RKO (cell line): ENCODE data around the gene STAG2.
"Not testable (repeated sequence)": the region's sequence is repeated elsewhere in the genome, so short reads cannot be mapped to it uniquely, and the experiment has no call there.

ENCODE experiments used
- DNase-seq: peaks from one replicate; pipeline ENCODE4 v3.0.0-alpha.2; 2016; ENCODE audit warnings: low spot score

The STAG2 gene

DNA sequence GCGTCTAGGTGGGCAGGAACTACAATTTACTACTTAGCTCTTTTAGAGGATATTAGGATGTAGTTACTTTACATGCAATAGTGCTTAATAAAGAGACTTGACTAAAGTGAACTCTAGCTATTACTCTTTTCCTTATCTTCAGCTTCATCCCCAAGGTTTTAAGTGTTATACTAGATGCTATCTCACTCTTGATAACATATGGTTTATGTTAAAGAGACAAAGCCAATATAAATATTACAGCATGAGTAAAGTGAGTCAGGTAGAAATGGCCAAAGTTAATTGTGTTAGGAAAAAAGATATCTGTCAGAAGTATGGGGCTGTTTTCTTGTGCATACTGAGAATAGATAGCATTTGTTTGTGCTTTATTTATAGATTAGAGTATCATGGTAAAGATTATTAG lies 80.5 kb downstream of the STAG2 start:
- no peak for DNase-seq

DNA sequence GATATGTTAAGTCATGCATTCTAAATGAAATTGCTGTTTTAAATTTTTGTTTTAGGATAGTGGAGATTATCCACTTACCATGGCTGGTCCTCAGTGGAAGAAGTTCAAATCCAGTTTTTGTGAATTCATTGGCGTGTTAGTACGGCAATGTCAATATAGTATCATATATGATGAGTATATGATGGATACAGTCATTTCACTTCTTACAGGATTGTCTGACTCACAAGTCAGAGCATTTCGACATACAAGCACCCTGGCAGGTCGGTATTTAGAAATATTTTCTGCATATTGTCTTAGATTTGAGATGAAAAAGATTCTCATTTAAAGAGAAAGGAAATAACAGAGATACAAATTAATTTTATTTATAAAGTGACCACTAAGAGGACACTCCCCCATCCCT lies 83.6 kb downstream of the STAG2 start:
- DNase-seq = peak; percentile 21

DNA sequence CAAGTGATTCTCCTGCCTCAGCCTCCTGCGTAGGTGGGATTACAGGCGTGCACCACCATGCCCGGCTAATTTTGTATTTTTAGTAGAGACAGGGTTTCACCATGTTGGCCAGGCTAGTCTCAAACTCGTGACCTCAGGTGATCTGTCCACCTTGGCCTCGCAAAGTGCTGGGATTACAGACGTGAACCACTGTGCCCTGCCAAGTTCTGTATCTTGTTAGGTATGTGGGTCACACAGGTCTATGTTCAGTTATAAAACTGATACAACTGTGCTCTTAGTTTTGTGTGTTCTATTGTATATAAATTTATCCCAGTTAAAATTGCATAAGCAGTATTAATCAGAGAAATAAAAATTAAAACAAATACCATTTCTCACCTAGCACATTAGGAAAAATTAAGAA lies 122.9 kb downstream of the STAG2 start:
- not testable (repeated sequence) for DNase-seq

DNA sequence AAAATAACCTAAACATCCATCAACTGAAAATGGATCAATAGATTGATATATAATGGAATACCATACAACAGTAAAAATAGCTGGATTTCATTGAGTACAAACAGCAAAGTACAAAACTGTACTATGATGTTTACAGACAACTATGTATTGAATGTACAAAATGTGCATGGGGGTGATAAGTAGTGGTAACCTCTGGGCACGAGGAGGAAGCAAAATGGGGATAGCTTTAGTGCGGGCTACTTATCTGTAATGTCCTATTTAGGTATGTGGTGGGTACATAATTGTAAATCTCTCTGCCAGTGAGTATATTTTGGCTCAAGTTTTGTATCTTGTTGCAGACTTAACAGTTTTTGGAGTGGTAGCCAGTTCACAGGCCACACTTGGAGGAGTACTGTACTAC lies 123.6 kb downstream of the STAG2 start:
- no peak for DNase-seq

DNA sequence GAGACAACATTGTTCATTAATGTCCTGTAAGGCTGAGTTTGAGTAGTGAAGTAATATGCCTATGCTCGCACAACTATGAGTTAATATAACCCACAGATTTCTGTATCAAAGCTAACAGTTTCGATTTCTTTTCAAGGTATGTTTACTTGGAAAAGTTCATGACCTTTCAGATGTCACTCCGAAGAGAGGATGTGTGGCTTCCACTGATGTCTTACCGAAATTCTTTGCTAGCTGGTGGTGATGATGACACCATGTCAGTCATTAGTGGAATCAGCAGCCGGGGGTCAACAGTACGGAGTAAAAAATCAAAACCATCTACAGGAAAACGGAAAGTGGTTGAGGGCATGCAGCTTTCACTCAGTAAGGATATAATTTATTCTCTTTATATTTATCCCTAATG lies 124.9 kb downstream of the STAG2 start:
- no peak for DNase-seq

DNA sequence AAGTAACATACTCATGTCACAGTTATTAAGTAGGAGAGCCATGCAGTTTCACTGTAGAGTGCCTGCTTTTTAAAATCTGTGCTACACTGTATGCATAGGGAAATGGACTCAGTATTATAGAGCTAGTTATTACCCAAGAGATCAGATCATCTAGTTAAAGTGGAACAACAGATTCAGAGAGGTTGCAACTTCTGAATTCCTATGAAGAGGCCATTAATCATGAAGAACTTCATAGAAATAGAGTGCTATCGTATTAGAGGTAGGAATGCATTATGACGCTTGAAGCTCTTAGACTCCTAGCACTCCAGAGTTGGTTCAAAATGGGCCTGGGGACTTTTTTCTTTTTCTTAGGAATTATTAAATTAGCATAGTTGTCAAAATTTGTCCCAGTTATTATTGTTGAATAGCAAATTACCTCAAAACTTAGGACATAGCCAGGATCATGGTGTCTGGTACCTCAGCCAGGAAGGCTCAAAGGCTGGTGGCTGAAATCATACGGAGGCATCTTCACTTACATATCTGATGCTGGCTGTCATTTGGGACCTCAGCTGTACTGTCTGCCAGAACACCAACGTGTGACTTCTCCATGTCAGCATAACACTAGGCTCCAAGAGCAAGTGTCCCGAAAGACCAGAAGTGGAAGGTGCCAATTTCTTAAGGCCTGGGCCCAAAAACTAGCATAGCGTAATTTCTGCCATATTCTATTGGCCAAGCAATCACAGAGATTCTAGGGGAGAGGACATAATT lies 125.7 kb downstream of the STAG2 start:
- DNase-seq = no peak

DNA sequence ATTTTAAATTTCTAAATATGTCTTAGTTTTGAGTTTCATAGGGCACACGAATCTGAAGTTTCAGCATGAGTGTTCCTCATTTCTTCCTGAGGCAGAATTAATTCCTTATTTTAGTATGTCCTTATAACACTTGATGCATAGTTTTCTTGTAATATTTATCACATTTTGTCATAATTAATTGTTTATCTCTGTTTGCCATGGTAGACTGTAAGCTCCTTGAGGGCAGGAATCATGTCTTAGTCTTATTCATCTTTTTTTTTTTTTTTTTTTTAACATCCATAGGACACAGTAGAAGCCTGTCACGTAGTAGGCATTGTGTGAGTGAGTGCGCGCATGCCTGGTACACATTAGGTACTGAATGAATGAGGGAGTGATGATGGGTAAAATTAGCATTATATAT lies 131.7 kb downstream of the STAG2 start:
- DNase-seq = no peak

DNA sequence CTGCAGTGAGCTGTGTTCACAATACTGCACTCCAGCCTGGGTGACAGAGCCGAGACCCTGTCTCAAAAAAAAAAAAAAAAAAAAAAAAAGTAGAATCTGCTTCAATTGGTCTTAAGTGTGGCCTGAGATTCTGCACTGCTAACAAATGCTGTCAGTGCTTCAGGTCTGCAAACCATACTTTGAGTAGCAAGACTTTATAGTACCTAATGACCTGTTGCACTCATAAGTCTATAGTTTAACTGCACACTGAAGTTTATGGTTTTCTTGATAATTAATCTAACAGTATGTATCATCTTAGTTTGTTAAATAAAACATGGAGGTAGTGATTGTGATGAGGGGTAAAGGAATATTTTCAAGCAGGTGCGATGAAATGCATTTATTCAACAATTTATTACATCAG lies 135.6 kb downstream of the STAG2 start:
- DNase-seq = no peak

DNA sequence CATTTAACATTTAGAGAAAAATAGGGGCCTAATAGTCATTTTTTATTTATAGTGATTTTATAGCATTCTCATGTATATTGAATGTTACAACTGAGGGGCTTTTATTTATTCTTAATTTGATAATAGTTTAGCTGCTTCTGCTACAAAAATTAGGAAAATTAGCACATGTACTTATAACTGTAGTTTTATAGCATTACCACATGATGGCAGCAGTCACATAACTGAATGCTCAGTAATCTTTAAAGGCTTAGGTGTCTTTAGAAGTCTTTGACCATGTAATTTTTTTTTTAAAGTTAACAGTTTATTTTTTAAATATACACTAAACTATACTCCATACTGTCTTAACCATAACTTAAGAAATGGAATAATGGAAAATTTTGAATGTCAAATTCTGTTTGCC lies 136.6 kb downstream of the STAG2 start:
- peak; percentile 74 for DNase-seq

DNA sequence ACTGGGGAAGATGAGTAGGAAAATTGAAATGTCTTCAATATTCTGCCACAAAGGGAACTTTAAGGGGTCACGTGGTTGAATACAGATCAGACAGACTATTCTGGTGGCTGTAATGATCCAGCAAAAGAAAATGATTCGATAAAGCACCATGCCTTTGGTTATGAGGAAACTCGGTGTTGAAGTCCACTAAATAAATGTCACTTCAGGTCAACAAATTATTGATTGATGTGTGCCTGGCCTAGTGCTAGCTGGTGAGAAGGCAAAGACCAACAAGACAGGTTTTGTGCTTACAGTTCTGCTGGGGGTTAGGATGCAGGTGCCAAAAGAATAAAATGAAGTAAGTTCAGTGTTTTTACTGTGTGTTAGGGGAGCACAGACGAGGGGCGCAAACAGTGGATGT lies 142.5 kb downstream of the STAG2 start:
- no peak for DNase-seq

DNA sequence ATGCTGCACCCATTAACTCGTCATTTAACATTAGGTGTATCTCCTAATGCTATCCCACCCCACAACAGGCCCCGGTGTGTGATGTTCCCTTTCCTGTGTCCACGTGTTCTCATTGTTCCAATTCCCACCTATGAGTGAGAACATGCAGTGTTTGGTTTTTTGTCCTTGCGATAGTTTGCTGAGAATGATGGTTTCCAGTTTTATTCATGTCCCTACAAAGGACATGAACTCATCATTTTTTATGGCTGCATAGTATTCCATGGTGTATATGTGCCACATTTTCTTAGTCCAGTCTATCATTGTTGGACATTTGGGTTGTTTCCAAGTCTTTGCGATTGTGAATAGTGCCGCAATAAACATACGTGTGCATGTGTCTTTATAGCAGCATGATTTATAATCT lies 143.0 kb downstream of the STAG2 start:
- DNase-seq = not testable (repeated sequence)

DNA sequence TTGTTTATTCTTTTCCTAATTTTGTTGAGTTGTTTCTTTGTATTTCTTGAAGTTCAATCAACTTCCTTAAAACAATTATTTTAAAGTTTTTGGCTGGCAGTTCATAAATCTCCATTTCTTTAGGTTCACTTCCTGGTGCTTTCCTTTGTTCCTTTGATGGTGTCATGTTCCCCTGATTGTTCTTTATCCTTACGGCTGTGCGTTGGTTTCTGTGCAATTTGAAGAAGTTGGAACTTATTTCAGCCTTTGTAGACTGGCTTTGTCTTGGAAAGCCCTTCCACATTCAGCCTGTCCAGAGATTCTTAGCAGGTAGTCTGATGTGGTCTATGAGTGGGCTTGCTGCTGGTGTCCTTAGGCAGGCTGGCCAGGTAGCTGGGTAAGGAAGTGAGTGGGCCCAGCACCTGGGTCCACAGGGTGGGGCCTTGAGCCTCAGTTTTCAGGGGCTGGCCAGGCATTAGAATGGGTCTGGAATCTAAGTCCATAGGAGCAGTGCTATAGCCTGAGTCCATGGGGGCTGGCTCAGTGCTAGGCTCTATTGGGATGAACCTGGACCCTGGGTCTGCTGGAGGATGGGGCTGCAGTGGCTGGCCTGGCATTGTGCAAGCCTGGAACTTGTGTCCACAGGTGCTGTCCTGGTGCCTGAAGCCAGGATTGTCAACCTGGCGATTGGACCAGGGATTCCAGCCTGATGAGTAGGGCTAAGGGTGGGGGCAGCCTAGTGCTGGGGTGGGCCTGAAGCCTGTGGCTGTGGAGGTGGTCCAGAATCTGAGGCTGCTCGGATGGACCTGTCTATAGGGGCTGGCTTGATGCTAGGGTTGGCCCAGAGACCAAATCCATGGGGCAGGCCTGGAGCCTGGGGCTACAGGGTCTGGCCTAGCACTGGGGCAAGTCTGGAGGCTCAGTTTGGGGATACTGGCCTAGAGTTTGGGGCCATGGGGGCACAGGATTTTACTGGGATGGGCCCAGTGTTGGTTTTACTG lies 152.4 kb downstream of the STAG2 start:
- DNase-seq = no peak

DNA sequence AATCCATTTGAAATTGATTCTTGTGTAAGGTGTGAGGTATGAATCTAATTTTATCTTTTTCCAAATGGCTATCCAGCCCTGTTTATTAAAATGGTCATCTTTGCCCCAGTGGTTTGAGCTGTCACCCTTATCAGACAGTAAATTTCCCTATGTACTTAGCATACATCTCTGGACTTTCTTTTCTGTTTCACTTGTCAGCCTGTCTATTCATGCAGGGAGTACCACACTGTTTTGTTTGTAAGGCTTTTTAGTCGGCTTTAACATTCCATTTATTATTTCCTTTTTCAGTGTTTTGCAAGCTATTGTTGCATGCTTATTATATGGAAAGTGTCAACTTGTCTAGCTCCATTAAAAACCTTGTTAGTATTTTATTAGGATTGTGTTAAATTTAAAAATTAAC lies 155.8 kb downstream of the STAG2 start:
- no peak for DNase-seq

DNA sequence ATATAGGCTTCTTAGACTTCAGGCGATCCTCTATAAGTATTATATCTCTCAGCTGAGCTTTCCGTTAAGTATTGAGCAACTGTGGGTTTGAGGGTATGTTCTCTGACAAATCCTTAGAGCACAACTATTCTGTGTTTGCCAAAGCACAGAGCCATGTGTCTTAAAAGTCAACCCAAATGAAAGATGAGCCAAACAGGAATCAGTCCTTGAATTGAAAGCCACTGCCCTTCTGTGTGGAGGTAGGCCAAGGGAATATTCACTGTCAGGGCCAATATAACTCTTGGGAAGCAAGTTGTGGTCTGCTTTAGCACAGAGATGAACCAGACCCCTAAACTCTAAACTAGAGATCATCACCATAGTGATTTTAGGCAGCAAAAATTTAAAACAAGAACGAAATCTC lies 164.0 kb downstream of the STAG2 start:
- DNase-seq = no peak

DNA sequence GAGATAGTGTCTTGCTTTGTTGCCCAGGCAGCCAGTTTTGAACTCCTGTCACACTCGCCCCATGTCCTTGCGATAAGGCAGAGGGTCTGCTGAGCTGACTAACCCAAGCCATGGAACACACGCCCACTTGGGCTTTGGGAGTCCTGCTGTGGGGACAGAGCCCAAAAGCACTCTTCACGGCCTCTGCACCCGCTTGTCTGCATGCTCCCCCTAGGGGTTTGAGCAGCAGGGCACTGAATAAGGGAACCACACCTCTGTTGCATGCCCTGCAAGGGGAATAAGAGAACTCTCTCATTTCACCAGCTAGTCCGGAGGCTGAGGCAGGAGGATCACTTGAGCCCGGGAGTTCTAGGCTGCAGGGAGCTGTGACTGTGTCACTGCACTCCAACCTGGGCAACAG lies 166.0 kb downstream of the STAG2 start:
- DNase-seq = no peak

DNA sequence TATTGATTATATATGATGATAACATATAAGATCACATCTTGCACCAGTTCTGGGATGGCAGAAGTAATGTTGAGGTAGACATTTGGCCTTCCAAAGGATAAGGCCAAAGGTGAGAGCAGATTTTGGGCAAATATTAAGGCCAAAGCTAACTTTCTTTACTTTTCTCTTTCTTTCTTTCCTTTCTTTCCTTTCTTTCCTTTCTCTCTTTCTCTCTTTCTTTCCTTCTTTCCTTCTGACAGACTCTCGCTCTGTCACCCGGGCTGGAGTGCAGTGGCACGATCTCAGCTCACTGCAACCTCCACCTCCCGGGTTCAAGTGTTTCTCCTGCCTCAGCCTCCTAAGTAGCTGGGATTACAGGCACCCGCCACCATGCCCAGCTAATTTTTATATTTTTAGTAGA lies 170.9 kb downstream of the STAG2 start:
- DNase-seq = not testable (repeated sequence)

DNA sequence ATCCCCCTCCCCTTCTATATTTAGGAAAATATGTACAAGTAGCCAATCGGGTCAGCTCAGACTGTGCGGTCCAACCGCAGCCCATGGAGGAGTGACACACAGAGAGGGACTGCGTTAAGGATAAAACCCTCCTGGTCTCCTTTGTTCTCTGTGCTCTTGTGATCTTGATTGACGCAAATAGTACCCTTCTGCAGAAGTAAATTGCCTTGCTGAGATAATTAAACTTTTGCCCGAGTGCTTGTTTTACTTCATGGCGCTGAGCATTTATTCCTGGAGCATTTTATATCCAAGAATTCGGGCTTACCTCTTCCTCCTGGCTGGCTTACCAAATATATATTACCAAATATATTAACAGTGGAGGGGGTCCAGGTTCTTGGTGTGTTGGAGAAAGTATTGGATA lies 184.2 kb downstream of the STAG2 start:
- DNase-seq = no peak

DNA sequence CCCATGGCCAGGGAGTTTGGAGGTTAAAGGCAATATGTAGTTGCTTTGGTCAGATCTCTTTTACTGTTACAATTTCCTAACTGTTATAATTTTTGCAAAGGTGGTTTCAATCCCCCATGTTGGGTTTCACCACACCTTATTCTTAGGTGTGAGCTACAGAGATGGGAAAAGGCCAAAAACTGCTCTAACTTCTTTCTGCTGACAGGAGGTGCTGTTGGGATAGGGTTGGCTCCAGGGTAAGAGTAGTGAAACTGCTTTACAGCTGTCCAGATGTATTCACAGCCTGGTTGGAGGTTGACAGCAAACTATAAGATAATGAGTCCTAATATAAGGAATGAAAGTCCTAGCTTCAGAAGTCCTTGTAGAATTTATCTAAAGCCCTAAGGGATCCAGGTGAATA lies 189.7 kb downstream of the STAG2 start:
- DNase-seq = no peak
